HepG2 (cell line): ENCODE results near the gene ST8SIA6. TPM values are rescaled to one million over a fixed set of nuclear protein-coding genes. Genes with fewer than 3 reads are reported as not detected.

Experiments
- ATAC-seq: fragments of 200-7000 bp; cut with Tn5 transposase; 3 replicates; pipeline ENCODE4 v1.9.1; 2020; ENCODE audit warnings: mild to moderate bottlenecking, moderate library complexity
- BruUV-seq: library from RNA; stranded (reverse); fragments of 400-500 nt; replicated peaks from 2 replicates; lab custom pipeline; 2021; lab: Mats Ljungman, UMichigan
- CTCF ChIA-PET: fragments of 300-600 bp; formaldehyde crosslinking; extraction: SDS; loops from one replicate; lab custom pipeline; 2021; ENCODE audit warnings: low total read pairs, inconsistent platforms, low intra/inter-chr PET ratio; lab: Yijun Ruan, JAX
- POLR2A ChIA-PET: fragments of 350-600 bp; sonication (Branson Sonifier 250); formaldehyde crosslinking; loops from one replicate; lab custom pipeline; 2020; ENCODE audit warnings: antibody characterized with exemption, inconsistent platforms; lab: Yijun Ruan, JAX
- DNase-seq: peaks from one replicate; pipeline ENCODE4 v3.0.0-alpha.2; 2015; ENCODE audit warnings: low spot score
- FAIRE-seq: peaks from 3 replicates; lab custom pipeline; 2011; peaks lifted over from hg19 to GRCh38; lab: Jason Lieb, UNC
- H2AFZ ChIP-seq: one replicate; pipeline ENCODE4 v1.6.1; 2011; ENCODE audit warnings: low read length, inconsistent platforms
- H3K27ac ChIP-seq: fragments of 300-600 bp; 3 replicates; pipeline ENCODE4 v1.8.0; 2011; ENCODE audit warnings: mixed run types, mild to moderate bottlenecking, mixed read lengths, low read length, inconsistent platforms; ENCODE audit not compliant: insufficient read depth; ENCODE audit errors: extremely low read length
- H3K27me3 ChIP-seq, 2 experiments: fragments of 200-600 bp in 1 of 2; 2 replicates in 1 of 2; 3 replicates in 1 of 2; pipeline versions ENCODE4 v1.6.0 to v1.8.0; 2011; ENCODE audit warnings: low read length in 2 of 2, mild to moderate bottlenecking in 2 of 2, moderate library complexity in 2 of 2, inconsistent platforms in 1 of 2; ENCODE audit not compliant: insufficient read depth in 2 of 2, control insufficient read depth in 1 of 2
- H3K36me3 ChIP-seq, 2 experiments: fragments of 200-600 bp in 1 of 2; replicated peaks in 1 of 2; 2 replicates in 1 of 2; 3 replicates in 1 of 2; pipeline versions ENCODE4 v1.5.1 to v1.8.0; 2011; ENCODE audit warnings: low read length in 2 of 2, inconsistent platforms in 1 of 2; ENCODE audit not compliant: insufficient read depth in 2 of 2, control insufficient read depth in 1 of 2
- H3K4me1 ChIP-seq: 2 replicates; pipeline ENCODE4 v1.5.1; 2012; ENCODE audit warnings: low read length, inconsistent platforms; ENCODE audit not compliant: insufficient read depth
- H3K4me2 ChIP-seq: 2 replicates; pipeline ENCODE4 v1.6.0; 2011; ENCODE audit warnings: low read depth, low read length, inconsistent platforms
- H3K4me3 ChIP-seq, 3 experiments: fragments of 200-600 bp in 1 of 3; sonication (generic), shearing (Covaris generic) in 1 of 3; replicated peaks in 1 of 3; 2 replicates each; pipeline ENCODE4 v1.5.1; 2011 to 2016; ENCODE audit warnings: low read length in 3 of 3, inconsistent platforms in 2 of 3, low read depth in 2 of 3, mild to moderate bottlenecking in 2 of 3, control low read depth in 1 of 3, mixed read lengths in 1 of 3; ENCODE audit not compliant: insufficient read depth in 1 of 3
- H3K79me2 ChIP-seq: one replicate; pipeline ENCODE4 v1.6.1; 2011; ENCODE audit warnings: low read length, inconsistent platforms; ENCODE audit not compliant: insufficient read depth
- H3K9ac ChIP-seq: 2 replicates; pipeline ENCODE4 v1.6.0; 2011; ENCODE audit warnings: mild to moderate bottlenecking, low read depth, low read length, inconsistent platforms; ENCODE audit not compliant: insufficient read depth
- H3K9me3 ChIP-seq: 2 replicates; pipeline ENCODE4 v1.5.1; 2012; ENCODE audit warnings: mild to moderate bottlenecking, low read length
- H4K20me1 ChIP-seq: 2 replicates; pipeline ENCODE4 v1.6.0; 2011; ENCODE audit warnings: inconsistent platforms, mild to moderate bottlenecking, low read length, moderate library complexity; ENCODE audit not compliant: insufficient read depth
- ATF7-NPFF ChIP-seq: sonication (generic); formaldehyde crosslinking; IDR thresholded peaks from 2 replicates; pipeline ENCODE4 v1.8.1; 2023; ENCODE audit warnings: mild to moderate bottlenecking, low read depth, missing genetic modification reagents, moderate library complexity
- BCL3 ChIP-seq: sonication (generic); formaldehyde crosslinking; IDR thresholded peaks from 2 replicates; pipeline ENCODE4 v1.5.1; 2020; ENCODE audit warnings: mild to moderate bottlenecking, missing genetic modification reagents, moderate library complexity
- GPN1 ChIP-seq: sonication (generic); formaldehyde crosslinking; IDR thresholded peaks from 2 replicates; pipeline ENCODE4 v1.5.1; 2020; ENCODE audit warnings: missing genetic modification reagents, borderline replicate concordance
- HNF4A ChIP-seq: sonication (generic); formaldehyde crosslinking; IDR thresholded peaks from 2 replicates; pipeline ENCODE4 v1.4.0; 2020; ENCODE audit warnings: missing genetic modification reagents
- KAT2B ChIP-seq: fragments of 150-350 bp; IDR thresholded peaks from 2 replicates; pipeline ENCODE4 v1.6.1; 2014; ENCODE audit warnings: low read depth, low read length, borderline replicate concordance
- NFE2 ChIP-seq: sonication (generic); formaldehyde crosslinking; IDR thresholded peaks from 2 replicates; pipeline ENCODE4 v1.4.0; 2020; ENCODE audit warnings: missing genetic modification reagents
- SATB2 ChIP-seq: sonication (generic); formaldehyde crosslinking; IDR thresholded peaks from 2 replicates; pipeline ENCODE4 v1.5.0; 2020; ENCODE audit warnings: missing genetic modification reagents
- SUZ12 ChIP-seq: fragments of 150-350 bp; IDR thresholded peaks from 2 replicates; pipeline ENCODE4 v1.6.1; 2014; ENCODE audit warnings: low read depth, low read length
- ZBTB1 ChIP-seq: sonication (generic); formaldehyde crosslinking; IDR thresholded peaks from 2 replicates; pipeline ENCODE4 v1.4.0; 2020; ENCODE audit warnings: missing genetic modification reagents, borderline replicate concordance
- ZFP36 ChIP-seq: fragments of 150-350 bp; IDR thresholded peaks from 2 replicates; pipeline ENCODE4 v1.6.1; 2018; ENCODE audit warnings: borderline replicate concordance, low read length, low read depth; ENCODE audit not compliant: partially characterized antibody
- ZFP91 ChIP-seq: sonication (generic); formaldehyde crosslinking; IDR thresholded peaks from 2 replicates; pipeline ENCODE4 v1.9.0; 2022; ENCODE audit warnings: missing genetic modification reagents, mild to moderate bottlenecking, borderline replicate concordance
- ZNF430 ChIP-seq: sonication (generic); formaldehyde crosslinking; IDR thresholded peaks from 2 replicates; pipeline ENCODE4 v1.9.0; 2021; ENCODE audit warnings: mild to moderate bottlenecking, missing genetic modification reagents
- ZNF552 ChIP-seq: sonication (generic); formaldehyde crosslinking; IDR thresholded peaks from 2 replicates; pipeline ENCODE4 v1.9.0; 2022; ENCODE audit warnings: missing genetic modification reagents, mild to moderate bottlenecking, borderline replicate concordance
- ZNF749 ChIP-seq: sonication (generic); formaldehyde crosslinking; IDR thresholded peaks from 2 replicates; pipeline ENCODE4 v1.8.0; 2022; ENCODE audit warnings: mild to moderate bottlenecking, missing genetic modification reagents, moderate library complexity, borderline replicate concordance
- WGBS: methylation state at CpG from one replicate; pipeline ENCODE4 v1.1.6; 2017; ENCODE audit warnings: low lambda C conversion rate; 5-methylcytosine and 5-hydroxymethylcytosine counted together
- in situ Hi-C: cut with HindIII; loops from 2 replicates; pipeline ENCODE4 v1.10.0; 2017; ENCODE audit warnings: low pct_unique_long_range_greater_than_20kb; ENCODE audit not compliant: extremely low pct_ligation_motif_present
- intact Hi-C: fragments of 100-400 bp; cut with micrococcal nuclease; formaldehyde crosslinking; loops from one replicate; pipeline ENCODE4 v1.10.0; 2022; ENCODE audit not compliant: unreplicated experiment
- polyA plus RNA-seq, 8 experiments: library from polyadenylated mRNA; depleted of rRNA in 3 of 8; stranded (reverse) in 7 of 8; unstranded in 1 of 8; fragments of >200 nt; fragmentation: Illumina TruSeq in 4 of 8; extraction: Trizol in 4 of 8; gene quantifications; 2 replicates each; pipeline versions ENCODE4 v1.2.1 to v1.2.3, GENCODE V29; 2011 to 2016; ENCODE audit warnings: low read depth in 4 of 8, missing spikeins in 1 of 8, mixed read lengths in 1 of 8; ENCODE audit not compliant: insufficient read depth in 1 of 8
- total RNA-seq, 5 experiments: library from RNA; depleted of rRNA; stranded (reverse); fragments of >200 nt; fragmentation: Illumina TruSeq; extraction: Trizol; gene quantifications; 2 replicates each; pipeline ENCODE4 v1.2.3, GENCODE V29; 2016; ENCODE audit warnings: low read depth in 1 of 5
- TF ChIP-seq, protein P1 (sequence below): sonication (generic); formaldehyde crosslinking; IDR thresholded peaks from 2 replicates; pipeline ENCODE4 v1.8.1; 2023; ENCODE audit warnings: mild to moderate bottlenecking, moderate library complexity, missing genetic modification reagents

The ST8SIA6 gene
- total and polyA plus RNA-seq, 2 of the 13 experiments (the other 11 are each of a cell fraction or from before 2014, with no cell fraction given), result not detected

GRCh38 chr10:17282311-17282710 is 172.1 kb downstream of the ST8SIA6 start:
- H3K4me2 ChIP-seq, result no peak overlapping the region
- TF ChIP-seq ZFP36, result peak; percentile 34
- TF ChIP-seq ZBTB1 (CRISPR knock-in tag), result no peak
- TF ChIP-seq ZNF552 (CRISPR knock-in tag), result no peak
- H3K79me2 ChIP-seq, result no peaks in the 10 kb centered on the region
- no peak overlapping the region for H3K9ac ChIP-seq
- no peak overlapping the region for H3K4me3 ChIP-seq
- H3K4me1 ChIP-seq, result no peaks in the 10 kb centered on the region
- no peak overlapping the region for H2AFZ ChIP-seq
- H3K9me3 ChIP-seq, result peaks cover 23% of the 10 kb centered on the region
- no peak for FAIRE-seq
- H3K27me3 ChIP-seq, result no peaks in the 10 kb centered on the region
- ChIA-PET CTCF (no interaction called here), POLR2A (no interaction called here)
- no peaks in the 10 kb centered on the region for H3K36me3 ChIP-seq
- no peak for ATAC-seq
- in situ Hi-C loops, result no loop called here
- H4K20me1 ChIP-seq, result no peaks in the 10 kb centered on the region
- DNase-seq, result no peak
- no TSS peak for BruUV-seq
- H3K27ac ChIP-seq, result no peak overlapping the region
- intact Hi-C loops, result no loop called here
- 0% methylated on average over 1 of the region's 3 CpGs for WGBS

DNA sequence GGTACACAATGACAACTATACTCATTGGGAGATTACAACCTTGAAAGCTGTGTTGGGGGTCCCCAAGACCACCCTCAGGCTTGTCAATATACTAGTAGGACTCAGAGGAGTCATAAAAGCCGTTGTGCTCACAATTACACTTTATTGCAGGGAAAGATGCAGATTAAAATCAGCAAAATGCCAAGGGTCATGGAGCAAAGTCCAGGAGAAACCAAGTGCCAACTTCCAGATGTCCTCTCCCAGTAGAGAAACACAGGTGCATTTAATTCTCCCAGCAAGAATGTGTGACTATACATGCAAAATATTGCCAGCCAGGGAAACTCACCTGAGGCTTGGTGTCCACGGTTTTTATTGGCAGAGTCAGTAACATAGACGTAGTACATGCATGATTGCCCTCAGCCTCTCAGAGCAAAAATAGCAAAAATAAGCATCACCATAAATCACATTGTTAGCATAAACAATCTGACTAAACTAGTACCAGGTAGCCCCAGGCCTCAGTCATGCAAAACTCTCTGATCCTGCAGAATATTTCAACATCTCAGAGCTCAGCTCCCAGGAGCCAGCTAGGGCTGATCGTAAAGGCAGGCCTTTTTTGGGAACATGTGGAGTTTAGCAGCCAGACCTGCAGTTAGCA is 175.7 kb downstream of the ST8SIA6 start:
- no peaks in the 10 kb centered on the region for H4K20me1 ChIP-seq
- no peak overlapping the region for H3K4me3 ChIP-seq
- H3K36me3 ChIP-seq, result no peaks in the 10 kb centered on the region
- no peaks in the 10 kb centered on the region for H3K27me3 ChIP-seq
- 0% methylated on average over 4 of the region's 4 CpGs for WGBS
- no peak overlapping the region for H3K4me2 ChIP-seq
- no peak for FAIRE-seq
- in situ Hi-C loops (no loop called here), intact Hi-C loops (no loop called here)
- H3K9me3 ChIP-seq, result peaks cover 30% of the 10 kb centered on the region
- no peak overlapping the region for H3K9ac ChIP-seq
- H2AFZ ChIP-seq, result no peak overlapping the region
- no peaks in the 10 kb centered on the region for H3K79me2 ChIP-seq
- H3K27ac ChIP-seq, result no peak overlapping the region
- CTCF ChIA-PET, result no interaction called here
- no peak for DNase-seq
- no peak for ATAC-seq
- POLR2A ChIA-PET, result no interaction called here
- no TSS peak for BruUV-seq
- no peaks in the 10 kb centered on the region for H3K4me1 ChIP-seq
- TF ChIP-seq, protein P1, sequence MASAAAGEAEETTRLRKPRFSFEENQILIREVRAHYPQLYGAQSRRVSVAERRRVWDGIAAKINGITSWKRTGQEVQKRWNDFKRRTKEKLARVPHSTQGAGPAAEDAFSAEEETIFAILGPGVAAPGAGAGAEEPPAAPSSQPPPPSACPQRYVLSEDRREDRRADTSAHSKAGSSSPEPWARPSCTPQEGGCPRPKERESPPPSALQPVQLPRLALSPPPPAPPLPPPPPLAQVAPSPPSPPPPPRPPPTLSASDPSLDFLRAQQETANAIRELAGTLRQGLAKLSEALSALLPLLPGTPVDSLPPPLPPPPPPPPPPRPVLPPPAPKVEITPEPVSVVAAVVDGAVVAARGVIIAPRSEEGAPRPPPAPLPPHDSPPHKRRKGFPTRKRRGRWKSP (CRISPR knock-in tag), result no peak
- no peak for TF ChIP-seq BCL3 (CRISPR knock-in tag)
- no peak for TF ChIP-seq ATF7-NPFF (CRISPR knock-in tag)
- TF ChIP-seq SATB2 (CRISPR knock-in tag), result no peak
- TF ChIP-seq KAT2B, result no peak
- TF ChIP-seq NFE2 (CRISPR knock-in tag), result no peak
- no peak for TF ChIP-seq GPN1
- no peak for TF ChIP-seq SUZ12
- TF ChIP-seq HNF4A (CRISPR knock-in tag), result no peak
- TF ChIP-seq ZNF430, result no peak
- TF ChIP-seq ZFP91 (CRISPR knock-in tag), result no peak
- no peak for TF ChIP-seq ZNF749 (CRISPR knock-in tag)
